GM18951 (cell line): Measurements from ENCODE around the gene CYTH3.

Source experiments
- POLR2A ChIP-seq: IDR thresholded peaks from 4 replicates; pipeline ENCODE4 v1.6.1; 2011; ENCODE audit warnings: mild to moderate bottlenecking; ENCODE audit not compliant: insufficient read length, insufficient read depth; ENCODE audit errors: extremely low read depth
- in situ Hi-C: fragments of 300-500 bp; cut with MboI; formaldehyde crosslinking; loops from one replicate; pipeline ENCODE4 v1.12.0; 2022; ENCODE audit warnings: low sequenced_read_pairs, mixed read lengths, inconsistent platforms; ENCODE audit not compliant: unreplicated experiment

CYTH3 gene

GRCh38 chr7:6221340-6222319 lies 50.8 kb downstream of the CYTH3 start:
- in situ Hi-C loops: no loop called here
- no peak for TF ChIP-seq POLR2A

GRCh38 chr7:6218329-6218728 lies 54.1 kb downstream of the CYTH3 start:
- no peak for TF ChIP-seq POLR2A

DNA sequence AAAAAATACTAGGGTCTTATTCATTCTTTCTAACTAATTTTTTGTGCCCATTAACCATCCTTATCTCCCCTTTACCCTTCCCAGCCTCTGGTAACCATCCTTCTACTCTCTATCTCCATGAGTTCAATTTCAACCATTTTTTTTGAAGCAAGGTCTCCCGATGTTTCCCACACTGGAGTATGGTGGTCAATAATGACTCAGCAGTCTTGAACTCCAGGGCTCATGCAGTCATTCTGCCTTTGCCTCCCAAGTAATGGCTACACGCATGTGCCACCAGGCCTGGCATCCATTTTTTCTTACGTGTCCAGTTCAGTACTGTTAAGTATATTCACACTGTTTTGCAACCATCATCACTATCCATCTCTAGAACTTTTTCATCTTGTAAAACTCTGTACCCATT lies 60.4 kb downstream of the CYTH3 start:
- no peak for TF ChIP-seq POLR2A
- in situ Hi-C loops: no loop called here

More at GRCh38 chr7:6218329-6218728, 54.1 kb downstream of the CYTH3 start:
- in situ Hi-C loops: no loop called here

DNA sequence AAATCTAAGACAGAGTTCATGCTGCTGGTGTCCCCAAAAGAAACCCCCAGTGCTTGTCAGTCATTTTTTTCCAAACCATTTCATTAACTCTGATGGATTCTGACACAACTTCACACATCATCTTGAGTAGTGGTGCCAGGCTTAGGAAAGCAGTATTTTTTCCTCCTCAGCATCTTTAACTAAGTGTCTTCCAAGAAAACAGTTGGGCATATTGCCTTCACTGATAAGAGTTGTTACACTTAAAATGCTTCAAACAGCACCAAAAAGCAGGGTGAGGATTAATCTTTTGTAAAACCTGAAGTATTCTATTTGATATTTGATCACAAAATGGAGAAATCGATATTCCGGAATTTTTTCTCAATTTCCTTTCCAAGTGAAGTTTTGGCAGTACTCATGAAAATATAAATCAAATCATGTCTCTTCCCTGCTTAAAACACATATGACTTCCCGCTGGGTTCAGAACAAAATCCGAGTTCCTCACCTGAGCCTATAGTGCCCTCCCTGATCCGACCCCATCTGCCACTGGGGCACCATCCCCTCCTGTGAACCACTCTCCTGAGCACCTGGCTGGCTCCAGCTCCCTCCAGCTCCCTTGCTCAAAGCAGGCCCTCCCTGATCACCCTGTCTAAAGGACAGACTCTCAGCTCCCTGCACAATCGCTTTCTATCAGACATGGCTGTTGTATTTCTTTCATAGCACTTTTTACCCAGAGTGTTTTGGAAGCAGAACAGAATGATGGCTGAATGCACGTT lies 61.6 kb downstream of the CYTH3 start:
- in situ Hi-C loops: no loop called here
- TF ChIP-seq POLR2A: no peak

GRCh38 chr7:6209340-6209739 lies 63.1 kb downstream of the CYTH3 start:
- no peak for TF ChIP-seq POLR2A
- in situ Hi-C loops: no loop called here

- no peak for TF ChIP-seq POLR2A
- in situ Hi-C loops: no loop called here
These were observed 63.7 kb downstream of the CYTH3 start for GRCh38 chr7:6208573-6209328.

DNA sequence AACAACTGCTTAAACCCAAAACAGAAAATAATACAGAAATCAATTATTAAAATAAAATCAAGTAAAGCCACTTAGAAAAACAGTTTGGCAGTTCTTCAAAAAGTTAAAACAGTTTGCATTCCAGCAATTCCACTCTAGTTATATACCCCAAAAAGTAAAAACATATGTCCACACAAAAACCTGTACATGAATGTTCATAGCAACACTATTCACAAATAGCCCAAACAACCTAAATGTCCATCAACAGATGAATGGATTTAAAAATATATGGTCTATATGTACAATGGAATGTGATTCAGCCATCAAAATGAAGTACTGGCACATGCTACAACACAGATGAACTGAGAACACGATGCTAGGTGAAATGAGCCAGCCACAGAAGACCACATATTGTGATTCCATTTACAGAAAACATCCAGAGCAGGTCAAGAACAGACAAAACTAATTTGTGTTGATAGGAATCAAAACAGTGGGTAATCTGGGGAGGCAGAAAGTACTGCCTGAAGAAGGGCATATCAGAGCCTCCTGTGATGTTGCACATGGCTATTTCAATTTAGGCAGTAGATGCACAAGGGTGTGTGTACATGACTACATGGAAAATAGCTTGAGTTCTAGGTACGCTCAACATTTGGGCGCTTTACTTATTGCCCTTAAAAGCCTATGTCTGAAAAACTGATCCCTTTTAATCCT lies 66.3 kb downstream of the CYTH3 start:
- in situ Hi-C loops: no loop called here
- no peak for TF ChIP-seq POLR2A

- in situ Hi-C loops: no loop called here
- TF ChIP-seq POLR2A: no peak
These were observed 69.0 kb downstream of the CYTH3 start for GRCh38 chr7:6203381-6203780.

- TF ChIP-seq POLR2A: no peak
These were observed 70.3 kb downstream of the CYTH3 start for GRCh38 chr7:6202117-6202516.

GRCh38 chr7:6200971-6201370 lies 71.5 kb downstream of the CYTH3 start:
- TF ChIP-seq POLR2A: no peak
- in situ Hi-C loops: no loop called here

More at GRCh38 chr7:6202117-6202516, 70.3 kb downstream of the CYTH3 start:
- in situ Hi-C loops: no loop called here

- TF ChIP-seq POLR2A: no peak
- in situ Hi-C loops: no loop called here
These were observed 73.5 kb downstream of the CYTH3 start for GRCh38 chr7:6198689-6199595.
